HT-29 (cell line): ENCODE measurements around the gene FTCD. TPM values are rescaled to one million over a fixed set of nuclear protein-coding genes. Genes with fewer than 3 reads are reported as not detected.
"Not testable (repeated sequence)": the region's sequence is repeated elsewhere in the genome, so short reads cannot be mapped to it uniquely, and the experiment has no call there.

ENCODE experiments used
- DNase-seq: peaks from one replicate; pipeline ENCODE4 v3.0.0-alpha.2; 2015; ENCODE audit warnings: low spot score
- total RNA-seq: library from RNA; depleted of rRNA; stranded (reverse); fragments of >200 nt; shearing (Covaris generic); gene quantifications from 2 replicates; pipeline ENCODE4 v1.2.3, GENCODE V29; 2014; rRNA removed

The FTCD gene, protein sequence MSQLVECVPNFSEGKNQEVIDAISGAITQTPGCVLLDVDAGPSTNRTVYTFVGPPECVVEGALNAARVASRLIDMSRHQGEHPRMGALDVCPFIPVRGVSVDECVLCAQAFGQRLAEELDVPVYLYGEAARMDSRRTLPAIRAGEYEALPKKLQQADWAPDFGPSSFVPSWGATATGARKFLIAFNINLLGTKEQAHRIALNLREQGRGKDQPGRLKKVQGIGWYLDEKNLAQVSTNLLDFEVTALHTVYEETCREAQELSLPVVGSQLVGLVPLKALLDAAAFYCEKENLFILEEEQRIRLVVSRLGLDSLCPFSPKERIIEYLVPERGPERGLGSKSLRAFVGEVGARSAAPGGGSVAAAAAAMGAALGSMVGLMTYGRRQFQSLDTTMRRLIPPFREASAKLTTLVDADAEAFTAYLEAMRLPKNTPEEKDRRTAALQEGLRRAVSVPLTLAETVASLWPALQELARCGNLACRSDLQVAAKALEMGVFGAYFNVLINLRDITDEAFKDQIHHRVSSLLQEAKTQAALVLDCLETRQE
- total RNA-seq = 0.33 TPM in 1 of 2 replicates, not detected in the other

DNA sequence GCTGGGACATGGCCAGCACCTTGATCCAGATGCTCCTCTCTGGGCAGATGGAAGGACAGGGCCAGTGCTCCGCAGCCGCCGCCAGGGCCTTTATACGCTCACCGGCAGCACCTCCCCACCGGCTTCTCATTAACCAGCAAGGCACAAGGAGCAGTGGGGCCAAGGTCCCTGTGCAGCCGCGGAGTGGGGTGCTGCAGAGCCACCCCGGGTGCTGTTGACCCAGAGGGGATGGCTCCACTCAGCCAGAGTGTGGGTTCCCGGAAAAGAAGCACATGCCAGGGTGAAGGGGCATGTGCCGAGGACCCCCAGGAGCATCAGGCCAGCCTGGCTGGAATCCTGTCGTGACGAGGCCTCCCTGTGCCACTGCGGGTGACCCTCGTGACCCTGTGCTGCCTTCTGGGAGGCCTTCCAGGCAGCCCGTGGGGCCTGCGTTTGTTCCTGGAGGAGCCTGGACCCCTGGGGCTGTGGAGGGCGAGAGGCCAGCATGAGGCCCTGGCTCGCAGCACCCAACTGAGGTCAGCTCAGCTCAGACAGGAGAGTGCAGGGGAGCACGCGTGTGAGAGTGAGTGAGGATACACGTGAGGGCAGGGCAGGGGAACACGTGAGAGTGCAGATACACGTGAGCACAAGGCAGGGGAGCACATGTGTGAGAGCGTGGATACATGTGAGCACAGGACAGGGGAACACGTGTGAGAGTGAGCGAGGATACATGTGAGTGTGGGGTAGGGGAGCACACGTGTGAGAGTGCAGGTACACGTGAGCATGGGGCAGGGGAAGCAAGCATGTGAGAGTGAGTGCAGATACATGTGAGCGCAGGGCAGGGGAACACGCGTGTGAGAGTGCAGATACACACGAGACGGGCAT lies at the start of gene FTCD:
Gene FTCD, minus strand, starts transcription at position 66 of the 864 bp plus-strand sequence. Its CDS starts 56 bp downstream, at position 10.
- no peak for DNase-seq

DNA sequence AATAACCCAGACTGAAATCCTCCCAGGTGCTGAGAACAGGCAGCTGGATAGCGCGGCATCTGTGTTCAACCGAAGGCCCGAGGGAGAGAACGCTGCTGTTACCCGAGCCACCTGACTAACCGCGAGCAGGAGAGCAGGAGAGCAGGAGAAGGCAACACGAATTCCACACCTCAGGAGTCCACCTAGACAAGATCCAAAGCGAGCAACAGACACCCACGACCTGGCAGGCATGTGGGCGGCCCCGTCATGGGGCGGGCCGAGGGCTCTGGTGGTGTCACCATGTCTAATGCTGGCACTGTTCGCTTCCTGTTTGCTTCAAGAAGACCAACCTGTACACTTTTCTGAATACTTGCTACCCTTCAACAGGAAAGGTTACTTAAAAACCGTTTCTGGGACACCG lies 49.8 kb upstream of the FTCD start:
- DNase-seq = no peak

- DNase-seq = no peak
Observed at GRCh38 chr21:46203203-46203600, 47.8 kb upstream of the FTCD start.

DNA sequence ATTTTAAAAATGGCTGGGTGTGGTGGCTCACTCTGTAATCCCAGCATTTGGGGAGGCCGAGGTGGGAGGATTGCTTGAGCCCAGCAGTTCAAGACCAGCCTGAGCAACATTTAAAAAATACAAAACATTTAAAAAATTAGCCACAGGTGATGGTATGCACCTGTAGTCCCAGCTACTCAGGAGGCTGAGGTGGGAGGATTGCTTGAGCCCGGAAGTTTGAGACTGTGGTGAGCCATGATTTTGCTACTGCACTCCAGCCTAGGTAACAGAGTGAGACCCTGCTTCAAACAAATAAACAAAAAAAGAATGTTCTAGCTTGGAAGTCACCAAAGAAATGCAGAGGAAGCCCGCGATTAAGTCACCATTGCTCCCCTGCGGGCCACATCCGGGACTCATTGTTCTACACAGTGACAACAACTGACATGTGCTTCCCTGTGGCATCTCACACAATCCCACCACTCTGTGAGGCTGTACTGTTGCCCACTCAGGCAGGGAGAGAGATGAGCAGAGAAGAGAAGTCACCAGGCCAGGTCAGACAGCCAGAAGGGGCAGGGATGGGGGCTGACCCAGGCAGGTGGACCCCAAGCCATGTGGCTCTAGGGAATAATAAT lies 47.3 kb upstream of the FTCD start:
- no peak for DNase-seq

- not testable (repeated sequence) for DNase-seq
Observed at GRCh38 chr21:46200877-46201803, 45.8 kb upstream of the FTCD start.

GRCh38 chr21:46199436-46200373 lies 44.3 kb upstream of the FTCD start:
- DNase-seq = no peak

DNA sequence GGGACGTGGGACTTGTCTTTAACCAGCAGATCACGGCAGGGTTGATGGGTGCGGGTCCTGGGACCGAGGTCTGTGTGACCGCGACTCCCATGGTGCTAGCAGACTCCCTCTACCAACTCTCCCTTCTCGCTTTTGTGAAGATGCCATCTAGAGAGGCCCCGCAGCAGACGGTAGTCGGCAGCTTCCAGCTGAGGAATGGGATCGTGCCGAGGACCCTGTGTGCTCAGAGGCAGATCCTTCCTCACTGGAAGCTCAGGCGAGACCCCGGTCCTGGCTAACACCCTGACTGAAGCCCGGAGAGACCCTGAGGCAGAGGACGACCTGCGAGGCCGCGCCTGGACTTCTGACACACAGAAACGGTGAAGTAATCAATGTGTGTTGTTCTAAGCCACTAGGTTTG lies 41.4 kb upstream of the FTCD start:
- DNase-seq = no peak

- no peak for DNase-seq
Observed at GRCh38 chr21:46195595-46196195, 40.3 kb upstream of the FTCD start.

DNA sequence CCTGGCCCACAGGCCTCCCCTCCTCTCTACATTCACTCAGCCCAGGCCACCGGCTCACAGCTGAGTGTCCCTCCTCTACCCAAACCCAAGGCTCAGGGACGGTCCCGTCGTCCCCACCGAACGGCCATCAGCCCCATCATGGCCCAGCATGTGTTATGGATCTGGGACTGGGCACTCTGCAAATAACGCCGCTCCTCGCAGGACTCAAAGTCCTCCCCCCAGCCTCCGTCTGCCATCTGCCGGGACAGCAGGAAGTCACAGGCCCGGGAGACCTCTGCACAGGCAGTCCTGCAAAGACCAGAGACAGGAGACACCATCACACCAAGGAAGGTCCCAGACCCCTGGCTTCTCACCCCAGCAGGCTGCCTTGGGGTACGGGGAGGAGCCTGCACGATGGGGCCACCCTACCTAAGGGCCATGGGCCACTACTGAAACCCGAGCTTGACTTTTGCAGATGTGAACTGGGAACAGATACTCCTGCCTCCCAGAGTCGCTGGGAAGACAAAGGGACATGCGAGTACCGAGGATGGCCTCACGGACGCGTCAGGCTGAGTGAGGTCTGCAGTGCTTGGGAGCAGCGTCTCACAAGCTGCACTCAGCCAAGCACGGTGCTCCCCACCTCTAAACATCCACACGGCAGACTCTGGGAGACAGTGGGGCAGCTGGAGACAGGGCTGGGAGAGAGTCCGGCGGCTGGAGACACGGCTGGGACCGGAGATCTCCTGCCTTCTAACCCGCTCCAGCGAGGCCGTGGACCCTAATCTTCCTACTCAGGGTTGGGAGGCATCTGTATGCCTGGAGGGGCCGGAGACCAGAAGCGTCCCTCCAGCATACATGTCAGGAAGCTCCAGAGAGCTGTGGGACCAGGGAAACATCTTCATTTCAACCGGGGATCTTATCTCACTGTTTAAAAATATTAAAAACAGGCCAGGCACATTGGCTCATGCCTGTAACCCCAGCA lies 39.3 kb upstream of the FTCD start:
- no peak for DNase-seq

DNA sequence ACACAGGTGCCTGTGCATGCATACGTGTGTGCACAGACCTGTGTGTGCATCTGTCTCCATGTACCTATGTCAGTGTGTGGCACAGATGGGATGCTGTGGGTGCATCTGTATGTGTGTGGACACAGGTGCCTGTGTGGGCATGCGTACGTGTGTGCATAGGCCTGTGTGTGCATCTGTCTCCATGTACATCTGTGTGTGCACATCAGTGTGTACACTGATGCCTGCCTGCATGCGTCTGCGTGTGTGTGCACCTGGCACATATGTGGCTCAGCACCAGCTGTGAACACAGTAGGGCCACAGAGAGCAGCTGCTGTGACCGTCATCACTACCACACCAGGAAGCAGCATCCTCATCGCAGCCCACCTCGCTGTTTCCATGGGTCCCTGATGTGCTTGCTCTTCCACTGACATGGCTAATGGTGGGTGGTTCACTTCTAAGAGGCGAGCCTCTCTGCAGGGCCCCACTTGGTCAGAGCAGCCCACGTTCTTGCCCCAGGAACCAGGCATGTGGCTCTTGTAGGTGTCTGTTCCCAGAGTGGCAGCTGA lies 38.5 kb upstream of the FTCD start:
- no peak for DNase-seq

GRCh38 chr21:46191686-46192575 lies 36.6 kb upstream of the FTCD start:
- no peak for DNase-seq

DNA sequence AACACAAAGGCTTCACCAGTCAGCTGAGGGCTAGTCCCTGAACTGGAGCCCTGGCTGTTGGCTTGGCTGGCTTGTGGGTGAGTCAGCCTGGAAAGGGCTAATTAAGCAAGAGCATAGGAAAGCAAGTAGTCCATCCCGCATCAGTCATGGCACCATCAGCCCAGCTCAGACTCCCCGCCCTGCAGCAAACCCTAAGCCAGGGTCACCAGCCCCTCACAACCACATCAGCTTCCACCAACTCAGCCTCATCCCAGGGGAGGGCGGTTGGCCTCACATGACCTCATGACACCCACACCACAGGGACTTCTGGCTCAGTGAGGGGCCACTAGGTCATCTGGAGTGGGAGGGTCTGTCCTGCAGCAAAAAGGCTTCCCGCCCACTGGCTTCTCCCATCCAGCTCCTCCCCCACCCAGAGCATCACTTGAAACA lies 35.9 kb upstream of the FTCD start:
- no peak for DNase-seq

DNA sequence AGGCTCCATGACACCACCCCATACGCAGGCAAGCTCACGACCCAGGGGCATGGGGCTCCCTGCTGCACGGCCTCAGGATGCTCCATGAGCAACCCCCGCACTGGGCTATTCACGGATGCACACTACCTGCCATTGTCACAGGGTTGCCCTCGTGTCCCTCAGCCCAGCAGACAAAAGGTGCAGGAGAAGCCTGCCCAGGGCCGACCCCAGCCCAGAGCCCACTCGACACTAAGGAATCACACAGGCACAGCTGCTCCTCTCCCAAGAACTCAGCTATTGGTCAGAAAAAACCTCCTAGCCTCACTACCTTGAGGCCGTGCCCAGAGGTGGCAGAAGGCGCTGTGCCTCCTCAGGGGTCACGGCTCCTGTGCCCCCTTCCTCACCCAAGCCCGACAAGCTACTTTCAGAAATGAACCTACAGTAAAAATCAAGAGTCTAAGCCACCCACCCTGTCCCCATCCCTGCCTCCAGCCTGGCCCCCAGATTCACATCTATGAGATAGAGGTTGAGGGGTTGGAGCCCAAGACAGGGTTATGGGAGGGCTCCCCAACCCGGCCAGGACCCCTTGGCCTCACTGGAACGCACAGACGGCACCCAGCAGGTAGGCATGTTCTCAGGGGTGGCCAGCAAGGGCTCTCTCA lies 35.2 kb upstream of the FTCD start:
- no peak for DNase-seq

DNA sequence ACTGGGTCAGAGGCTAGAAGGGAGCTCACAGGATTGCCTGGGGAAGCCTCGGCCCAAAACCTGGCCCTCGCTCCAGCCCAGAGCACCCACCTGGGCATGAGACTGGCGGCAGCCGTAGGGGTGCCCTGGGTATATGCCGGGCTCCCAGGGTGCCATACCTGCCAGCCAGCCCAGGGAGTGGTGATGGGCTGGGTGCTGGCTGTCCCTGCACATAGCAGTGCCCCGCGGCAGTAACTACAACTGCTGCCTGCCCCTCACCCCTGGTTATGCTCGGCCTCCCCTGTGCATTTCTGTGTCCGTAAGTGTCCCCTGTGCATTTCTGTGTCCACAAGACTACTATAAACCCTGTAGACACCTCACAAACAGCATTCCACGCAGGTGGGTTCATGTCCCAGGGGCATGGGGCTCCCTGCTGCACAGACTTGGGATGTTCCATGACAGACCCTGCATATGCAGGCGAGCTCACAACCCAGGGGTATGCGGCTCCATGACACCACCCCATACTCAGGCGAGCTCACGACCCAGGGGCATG lies 34.6 kb upstream of the FTCD start:
- no peak for DNase-seq

DNA sequence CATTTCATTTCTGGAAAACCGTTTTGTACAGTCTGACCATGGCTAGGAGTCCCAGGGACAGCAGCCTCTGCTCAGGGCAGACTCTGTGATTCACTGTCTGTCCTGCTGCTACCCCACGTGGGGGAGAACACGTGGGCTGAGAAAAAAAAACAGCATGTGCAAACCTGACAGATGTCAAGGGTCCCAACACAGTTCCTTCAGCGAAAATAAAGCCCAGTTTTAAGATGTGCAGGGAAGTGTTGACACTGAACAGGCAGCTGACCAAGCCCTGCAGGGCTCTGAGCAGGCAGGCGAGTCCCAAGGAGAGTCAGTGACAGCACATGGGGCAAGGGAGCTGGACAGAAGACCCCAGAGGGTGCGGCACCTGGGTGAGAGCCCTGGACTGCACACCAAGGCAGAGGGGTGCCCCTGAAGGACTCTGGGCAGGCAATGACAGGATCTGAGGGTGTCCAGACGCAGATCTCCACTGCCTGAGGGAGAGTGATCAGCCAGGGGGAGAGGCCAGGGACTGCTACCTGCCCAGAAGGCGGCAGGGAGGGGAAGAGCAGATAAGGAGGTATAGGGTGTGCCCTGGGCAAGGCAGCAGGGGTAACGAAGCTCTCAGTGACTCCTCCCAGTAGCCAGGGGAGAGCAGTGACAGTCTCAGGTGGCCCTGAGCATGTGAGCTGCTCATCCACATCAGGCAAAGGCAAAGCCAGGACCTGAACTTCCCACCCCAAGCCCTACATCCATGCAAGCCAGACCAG lies 34.0 kb upstream of the FTCD start:
- DNase-seq = no peak
